SK-N-SH (cell line): ENCODE results near the gene MEIS2.

Experiments used
- EP300 ChIP-seq, 2 experiments: IDR thresholded peaks; 2 replicates each; pipeline versions ENCODE4 v1.4.0 to v1.6.1; 2012; ENCODE audit warnings: borderline replicate concordance in 1 of 2, low read depth in 1 of 2, low read length in 1 of 2
- GABPA ChIP-seq: IDR thresholded peaks from 2 replicates; pipeline ENCODE4 v1.4.0; 2012; ENCODE audit warnings: low read depth, mild to moderate bottlenecking
- MXI1 ChIP-seq: IDR thresholded peaks from 2 replicates; pipeline ENCODE4 v1.6.1; 2012; ENCODE audit warnings: mild to moderate bottlenecking, low read depth, low read length, improper control_type of control experiment
- RFX5 ChIP-seq: IDR thresholded peaks from 2 replicates; pipeline ENCODE4 v1.6.1; 2012; ENCODE audit warnings: mild to moderate bottlenecking, improper control_type of control experiment, low read length
- TAF1 ChIP-seq: IDR thresholded peaks from 2 replicates; pipeline ENCODE4 v1.6.1; 2012; ENCODE audit warnings: low read depth, mild to moderate bottlenecking, low read length, moderate library complexity, borderline replicate concordance
- TF ChIP-seq, protein P1 (sequence below): fragments of 200-600 bp; sonication (generic); IDR thresholded peaks from 2 replicates; pipeline ENCODE4 v1.6.1; 2017; ENCODE audit warnings: antibody characterized with exemption, mild to moderate bottlenecking, moderate library complexity
- TF ChIP-seq, protein P2 (sequence below): IDR thresholded peaks from 2 replicates; pipeline ENCODE4 v1.6.1; 2012; ENCODE audit warnings: mild to moderate bottlenecking, low read depth, low read length, moderate library complexity

DNA sequence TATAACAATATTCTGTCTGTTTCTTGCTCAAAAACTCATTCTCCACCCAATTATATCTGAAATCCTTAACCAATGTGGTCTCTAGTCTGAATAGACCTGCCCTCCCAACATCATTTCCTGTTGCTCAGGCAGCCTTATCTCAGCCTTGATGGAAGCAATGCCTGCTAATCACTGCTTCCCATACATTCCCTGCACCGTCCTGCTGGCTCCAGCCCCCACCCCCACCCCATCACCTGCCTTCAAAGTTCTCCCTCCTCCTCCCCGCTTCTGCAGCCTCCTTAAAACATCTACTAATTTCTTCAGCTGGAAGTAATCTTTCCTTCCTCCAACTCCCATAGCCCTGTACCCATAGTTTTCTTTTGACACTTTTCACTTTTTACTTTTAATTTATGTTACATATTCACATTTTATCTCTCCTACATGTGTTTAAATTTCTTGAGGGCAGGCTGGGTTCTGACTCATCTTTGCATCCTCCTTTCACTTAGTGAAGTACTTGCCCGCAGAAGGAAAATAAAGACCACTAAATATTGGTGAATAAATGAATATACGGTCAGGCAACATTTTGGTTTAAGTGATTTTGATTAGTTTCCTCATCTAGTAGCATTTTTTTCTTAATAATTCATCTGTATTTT is 98.2 kb downstream of the MEIS2 start:
- TF ChIP-seq RFX5 (no peak), GABPA (no peak), EP300 (IDR thresholded peaks at IDR 0.05; ENCODE audit: borderline replicate concordance in 1 of 2, low read depth in 1 of 2, low read length in 1 of 2) (no peak), MXI1 (no peak), TAF1 (no peak)
- TF ChIP-seq, protein P1, sequence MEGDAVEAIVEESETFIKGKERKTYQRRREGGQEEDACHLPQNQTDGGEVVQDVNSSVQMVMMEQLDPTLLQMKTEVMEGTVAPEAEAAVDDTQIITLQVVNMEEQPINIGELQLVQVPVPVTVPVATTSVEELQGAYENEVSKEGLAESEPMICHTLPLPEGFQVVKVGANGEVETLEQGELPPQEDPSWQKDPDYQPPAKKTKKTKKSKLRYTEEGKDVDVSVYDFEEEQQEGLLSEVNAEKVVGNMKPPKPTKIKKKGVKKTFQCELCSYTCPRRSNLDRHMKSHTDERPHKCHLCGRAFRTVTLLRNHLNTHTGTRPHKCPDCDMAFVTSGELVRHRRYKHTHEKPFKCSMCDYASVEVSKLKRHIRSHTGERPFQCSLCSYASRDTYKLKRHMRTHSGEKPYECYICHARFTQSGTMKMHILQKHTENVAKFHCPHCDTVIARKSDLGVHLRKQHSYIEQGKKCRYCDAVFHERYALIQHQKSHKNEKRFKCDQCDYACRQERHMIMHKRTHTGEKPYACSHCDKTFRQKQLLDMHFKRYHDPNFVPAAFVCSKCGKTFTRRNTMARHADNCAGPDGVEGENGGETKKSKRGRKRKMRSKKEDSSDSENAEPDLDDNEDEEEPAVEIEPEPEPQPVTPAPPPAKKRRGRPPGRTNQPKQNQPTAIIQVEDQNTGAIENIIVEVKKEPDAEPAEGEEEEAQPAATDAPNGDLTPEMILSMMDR: no peak
- TF ChIP-seq, protein P2, sequence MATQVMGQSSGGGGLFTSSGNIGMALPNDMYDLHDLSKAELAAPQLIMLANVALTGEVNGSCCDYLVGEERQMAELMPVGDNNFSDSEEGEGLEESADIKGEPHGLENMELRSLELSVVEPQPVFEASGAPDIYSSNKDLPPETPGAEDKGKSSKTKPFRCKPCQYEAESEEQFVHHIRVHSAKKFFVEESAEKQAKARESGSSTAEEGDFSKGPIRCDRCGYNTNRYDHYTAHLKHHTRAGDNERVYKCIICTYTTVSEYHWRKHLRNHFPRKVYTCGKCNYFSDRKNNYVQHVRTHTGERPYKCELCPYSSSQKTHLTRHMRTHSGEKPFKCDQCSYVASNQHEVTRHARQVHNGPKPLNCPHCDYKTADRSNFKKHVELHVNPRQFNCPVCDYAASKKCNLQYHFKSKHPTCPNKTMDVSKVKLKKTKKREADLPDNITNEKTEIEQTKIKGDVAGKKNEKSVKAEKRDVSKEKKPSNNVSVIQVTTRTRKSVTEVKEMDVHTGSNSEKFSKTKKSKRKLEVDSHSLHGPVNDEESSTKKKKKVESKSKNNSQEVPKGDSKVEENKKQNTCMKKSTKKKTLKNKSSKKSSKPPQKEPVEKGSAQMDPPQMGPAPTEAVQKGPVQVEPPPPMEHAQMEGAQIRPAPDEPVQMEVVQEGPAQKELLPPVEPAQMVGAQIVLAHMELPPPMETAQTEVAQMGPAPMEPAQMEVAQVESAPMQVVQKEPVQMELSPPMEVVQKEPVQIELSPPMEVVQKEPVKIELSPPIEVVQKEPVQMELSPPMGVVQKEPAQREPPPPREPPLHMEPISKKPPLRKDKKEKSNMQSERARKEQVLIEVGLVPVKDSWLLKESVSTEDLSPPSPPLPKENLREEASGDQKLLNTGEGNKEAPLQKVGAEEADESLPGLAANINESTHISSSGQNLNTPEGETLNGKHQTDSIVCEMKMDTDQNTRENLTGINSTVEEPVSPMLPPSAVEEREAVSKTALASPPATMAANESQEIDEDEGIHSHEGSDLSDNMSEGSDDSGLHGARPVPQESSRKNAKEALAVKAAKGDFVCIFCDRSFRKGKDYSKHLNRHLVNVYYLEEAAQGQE: no peak
